ENCODE results near the gene DEPP1.

The DEPP1 gene

GRCh38 chr10:44988957-44989585 is 10.5 kb upstream of the DEPP1 start:
- no peak overlapping the region for H2BK15ac ChIP-seq (replicated peaks; ENCODE audit: low read depth)
- no peak overlapping the region for H2AK5ac ChIP-seq (ENCODE audit: low read length)
- H3K56ac ChIP-seq (ENCODE audit: low read length): no peak overlapping the region
- no peak overlapping the region for H3K4me3 ChIP-seq (ENCODE audit: low read length)
- no CpG with 5 or more reads among the region's 10 CpGs for WGBS (ENCODE audit: extremely low coverage, insufficient coverage, low lambda C conversion rate)
- H4K5ac ChIP-seq (ENCODE audit: low read length): no peak overlapping the region
- H3K79me1 ChIP-seq (ENCODE audit: low read length): no peaks in the 10 kb centered on the region
- no peak overlapping the region for H3K4ac ChIP-seq (ENCODE audit: low read depth, low read length)
- no peaks in the 10 kb centered on the region for H3K27me3 ChIP-seq (ENCODE audit: insufficient read depth, low read length, poor library complexity)
- H3K27ac ChIP-seq (ENCODE audit: low read depth, low read length): no peak overlapping the region
- H3K4me2 ChIP-seq (ENCODE audit: low read length): no peak overlapping the region
- H4K8ac ChIP-seq (ENCODE audit: low read depth, low read length): no peak overlapping the region
- H3K4me1 ChIP-seq (ENCODE audit: control insufficient read depth, low read depth, low read length): peaks cover 4% of the 10 kb centered on the region
- DNase-seq: no peak
- H3K36me3 ChIP-seq (ENCODE audit: control insufficient read depth, insufficient read depth, low read length): no peaks in the 10 kb centered on the region
- no peak overlapping the region for H2BK120ac ChIP-seq (ENCODE audit: low read depth, low read length)
- H3K9ac ChIP-seq (ENCODE audit: low read length): no peak overlapping the region
- no peaks in the 10 kb centered on the region for H3K79me2 ChIP-seq (ENCODE audit: control insufficient read depth, insufficient read depth, low read length)
- H3K18ac ChIP-seq (ENCODE audit: low read length): no peak overlapping the region
- H2BK5ac ChIP-seq (ENCODE audit: low read length): no peak overlapping the region
- H3K23ac ChIP-seq (ENCODE audit: low read length): no peak overlapping the region

GRCh38 chr10:44986670-44987069 is 8.1 kb upstream of the DEPP1 start:
- no peak overlapping the region for H3K23ac ChIP-seq (ENCODE audit: low read length)
- H3K79me2 ChIP-seq (ENCODE audit: control insufficient read depth, insufficient read depth, low read length): no peaks in the 10 kb centered on the region
- DNase-seq: no peak
- H2BK120ac ChIP-seq (ENCODE audit: low read depth, low read length): no peak overlapping the region
- H2BK15ac ChIP-seq (replicated peaks; ENCODE audit: low read depth): no peak overlapping the region
- no peak overlapping the region for H3K18ac ChIP-seq (ENCODE audit: low read length)
- no peak overlapping the region for H3K9ac ChIP-seq (ENCODE audit: low read length)
- no peaks in the 10 kb centered on the region for H3K27me3 ChIP-seq (ENCODE audit: insufficient read depth, low read length, poor library complexity)
- peaks cover 4% of the 10 kb centered on the region for H3K4me1 ChIP-seq (ENCODE audit: control insufficient read depth, low read depth, low read length)
- WGBS (ENCODE audit: extremely low coverage, insufficient coverage, low lambda C conversion rate): no CpG with 5 or more reads among the region's 3 CpGs
- H3K4ac ChIP-seq (ENCODE audit: low read depth, low read length): no peak overlapping the region
- H3K56ac ChIP-seq (ENCODE audit: low read length): no peak overlapping the region
- H3K4me2 ChIP-seq (ENCODE audit: low read length): no peak overlapping the region
- H3K4me3 ChIP-seq (ENCODE audit: low read length): no peak overlapping the region
- no peak overlapping the region for H2BK5ac ChIP-seq (ENCODE audit: low read length)
- no peak overlapping the region for H4K5ac ChIP-seq (ENCODE audit: low read length)
- no peaks in the 10 kb centered on the region for H3K79me1 ChIP-seq (ENCODE audit: low read length)
- no peaks in the 10 kb centered on the region for H3K36me3 ChIP-seq (ENCODE audit: control insufficient read depth, insufficient read depth, low read length)
- H4K8ac ChIP-seq (ENCODE audit: low read depth, low read length): no peak overlapping the region
- no peak overlapping the region for H3K27ac ChIP-seq (ENCODE audit: low read depth, low read length)
- H2AK5ac ChIP-seq (ENCODE audit: low read length): no peak overlapping the region

DNA sequence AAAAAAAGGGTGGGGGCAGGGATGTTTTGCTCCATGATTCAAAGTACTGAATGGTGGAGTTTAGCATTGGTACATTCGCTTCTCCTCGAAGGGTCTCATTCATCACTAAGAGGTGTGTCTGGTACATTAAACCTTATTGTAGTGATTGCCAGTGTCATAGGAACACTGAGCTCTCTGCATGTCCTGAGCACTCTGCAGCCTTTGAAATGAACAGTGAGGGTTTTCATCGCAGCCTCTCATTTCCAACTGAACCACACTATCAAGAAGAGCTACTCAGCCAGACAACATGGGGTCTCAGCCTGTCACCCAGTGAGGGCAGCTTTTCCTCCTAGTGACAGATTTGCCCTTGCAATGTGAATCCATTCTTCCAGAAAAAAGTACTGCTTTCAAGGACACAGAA is 7.6 kb upstream of the DEPP1 start:
- no peak overlapping the region for H3K18ac ChIP-seq (ENCODE audit: low read length)
- no peaks in the 10 kb centered on the region for H3K79me2 ChIP-seq (ENCODE audit: control insufficient read depth, insufficient read depth, low read length)
- H3K36me3 ChIP-seq (ENCODE audit: control insufficient read depth, insufficient read depth, low read length): no peaks in the 10 kb centered on the region
- no peak overlapping the region for H3K4me3 ChIP-seq (ENCODE audit: low read length)
- no CpG with 5 or more reads among the region's 3 CpGs for WGBS (ENCODE audit: extremely low coverage, insufficient coverage, low lambda C conversion rate)
- no peak overlapping the region for H3K56ac ChIP-seq (ENCODE audit: low read length)
- peaks cover 4% of the 10 kb centered on the region for H3K4me1 ChIP-seq (ENCODE audit: control insufficient read depth, low read depth, low read length)
- H3K4me2 ChIP-seq (ENCODE audit: low read length): no peak overlapping the region
- no peak overlapping the region for H4K5ac ChIP-seq (ENCODE audit: low read length)
- H2BK5ac ChIP-seq (ENCODE audit: low read length): no peak overlapping the region
- no peak overlapping the region for H3K9ac ChIP-seq (ENCODE audit: low read length)
- no peak overlapping the region for H3K23ac ChIP-seq (ENCODE audit: low read length)
- H3K27me3 ChIP-seq (ENCODE audit: insufficient read depth, low read length, poor library complexity): no peaks in the 10 kb centered on the region
- no peak for DNase-seq
- H3K79me1 ChIP-seq (ENCODE audit: low read length): no peaks in the 10 kb centered on the region
- no peak overlapping the region for H2BK120ac ChIP-seq (ENCODE audit: low read depth, low read length)
- H2AK5ac ChIP-seq (ENCODE audit: low read length): no peak overlapping the region
- H3K4ac ChIP-seq (ENCODE audit: low read depth, low read length): no peak overlapping the region
- H4K8ac ChIP-seq (ENCODE audit: low read depth, low read length): no peak overlapping the region
- no peak overlapping the region for H2BK15ac ChIP-seq (replicated peaks; ENCODE audit: low read depth)
- no peak overlapping the region for H3K27ac ChIP-seq (ENCODE audit: low read depth, low read length)

DNA sequence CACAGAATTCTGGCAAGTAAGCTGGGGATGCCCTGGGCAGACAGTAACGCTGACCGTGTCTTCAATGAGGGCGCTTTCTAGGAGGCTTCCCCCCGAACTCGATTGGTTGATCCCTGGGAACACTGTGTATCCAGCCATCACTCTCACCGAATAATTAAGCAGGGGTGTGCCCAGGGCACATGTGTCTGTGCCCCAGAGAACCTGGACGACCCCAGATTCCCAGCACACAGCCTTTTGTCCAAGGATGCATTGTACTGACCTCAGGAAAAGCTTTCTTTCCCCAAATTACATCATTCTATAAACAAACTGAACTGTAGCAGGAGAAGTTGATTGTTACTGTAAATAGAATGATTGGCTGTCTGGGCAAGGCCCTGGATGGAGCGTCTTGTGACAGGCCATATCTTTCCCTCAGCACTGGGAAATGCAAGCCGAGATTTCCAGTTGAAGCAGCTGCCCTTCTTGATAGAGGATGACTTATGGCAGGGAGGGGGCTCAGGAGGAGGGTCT is 6.6 kb upstream of the DEPP1 start:
- no peaks in the 10 kb centered on the region for H3K79me2 ChIP-seq (ENCODE audit: control insufficient read depth, insufficient read depth, low read length)
- no peak overlapping the region for H3K23ac ChIP-seq (ENCODE audit: low read length)
- H4K5ac ChIP-seq (ENCODE audit: low read length): no peak overlapping the region
- H3K4me3 ChIP-seq (ENCODE audit: low read length): no peak overlapping the region
- DNase-seq: no peak
- no peak overlapping the region for H3K18ac ChIP-seq (ENCODE audit: low read length)
- no peak overlapping the region for H2BK120ac ChIP-seq (ENCODE audit: low read depth, low read length)
- no peak overlapping the region for H3K4me2 ChIP-seq (ENCODE audit: low read length)
- no peak overlapping the region for H3K56ac ChIP-seq (ENCODE audit: low read length)
- H2BK5ac ChIP-seq (ENCODE audit: low read length): no peak overlapping the region
- H3K27me3 ChIP-seq (ENCODE audit: insufficient read depth, low read length, poor library complexity): no peaks in the 10 kb centered on the region
- no peak overlapping the region for H3K27ac ChIP-seq (ENCODE audit: low read depth, low read length)
- no peak overlapping the region for H2AK5ac ChIP-seq (ENCODE audit: low read length)
- H2BK15ac ChIP-seq (replicated peaks; ENCODE audit: low read depth): no peak overlapping the region
- peaks cover 4% of the 10 kb centered on the region for H3K4me1 ChIP-seq (ENCODE audit: control insufficient read depth, low read depth, low read length)
- H3K36me3 ChIP-seq (ENCODE audit: control insufficient read depth, insufficient read depth, low read length): no peaks in the 10 kb centered on the region
- no peak overlapping the region for H3K4ac ChIP-seq (ENCODE audit: low read depth, low read length)
- H3K9ac ChIP-seq (ENCODE audit: low read length): no peak overlapping the region
- no peaks in the 10 kb centered on the region for H3K79me1 ChIP-seq (ENCODE audit: low read length)
- H4K8ac ChIP-seq (ENCODE audit: low read depth, low read length): no peak overlapping the region
- WGBS (ENCODE audit: extremely low coverage, insufficient coverage, low lambda C conversion rate): no CpG with 5 or more reads among the region's 9 CpGs

DNA sequence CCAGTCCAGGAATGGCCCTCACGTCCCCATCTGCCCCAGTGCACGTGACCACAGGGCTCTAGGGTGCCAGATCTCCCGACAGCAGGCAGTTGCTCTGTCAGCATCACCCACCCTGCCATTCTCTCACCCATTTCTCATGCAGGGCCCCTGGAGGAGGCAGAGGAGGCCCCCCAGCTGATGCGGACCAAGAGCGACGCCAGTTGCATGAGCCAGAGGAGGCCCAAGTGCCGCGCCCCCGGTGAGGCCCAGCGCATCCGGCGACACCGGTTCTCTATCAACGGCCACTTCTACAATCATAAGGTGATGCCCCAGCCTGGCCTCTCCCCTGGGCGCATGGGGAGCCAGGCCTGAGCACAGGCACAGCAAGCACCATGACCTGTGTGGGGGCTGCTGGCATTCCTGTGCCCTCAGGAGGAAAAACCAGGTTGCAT is 6.1 kb upstream of the DEPP1 start:
- no peak overlapping the region for H3K56ac ChIP-seq (ENCODE audit: low read length)
- H3K4ac ChIP-seq (ENCODE audit: low read depth, low read length): no peak overlapping the region
- no peak overlapping the region for H3K18ac ChIP-seq (ENCODE audit: low read length)
- no peaks in the 10 kb centered on the region for H3K36me3 ChIP-seq (ENCODE audit: control insufficient read depth, insufficient read depth, low read length)
- no peaks in the 10 kb centered on the region for H3K27me3 ChIP-seq (ENCODE audit: insufficient read depth, low read length, poor library complexity)
- no peak overlapping the region for H3K4me2 ChIP-seq (ENCODE audit: low read length)
- H3K9ac ChIP-seq (ENCODE audit: low read length): no peak overlapping the region
- no peak overlapping the region for H4K5ac ChIP-seq (ENCODE audit: low read length)
- peaks cover 4% of the 10 kb centered on the region for H3K4me1 ChIP-seq (ENCODE audit: control insufficient read depth, low read depth, low read length)
- no peak overlapping the region for H3K4me3 ChIP-seq (ENCODE audit: low read length)
- H3K27ac ChIP-seq (ENCODE audit: low read depth, low read length): no peak overlapping the region
- no peak overlapping the region for H2AK5ac ChIP-seq (ENCODE audit: low read length)
- H3K23ac ChIP-seq (ENCODE audit: low read length): no peak overlapping the region
- H3K79me2 ChIP-seq (ENCODE audit: control insufficient read depth, insufficient read depth, low read length): no peaks in the 10 kb centered on the region
- H3K79me1 ChIP-seq (ENCODE audit: low read length): no peaks in the 10 kb centered on the region
- no peak overlapping the region for H4K8ac ChIP-seq (ENCODE audit: low read depth, low read length)
- H2BK5ac ChIP-seq (ENCODE audit: low read length): no peak overlapping the region
- H2BK15ac ChIP-seq (replicated peaks; ENCODE audit: low read depth): no peak overlapping the region
- H2BK120ac ChIP-seq (ENCODE audit: low read depth, low read length): no peak overlapping the region
- no peak for DNase-seq
- WGBS (ENCODE audit: extremely low coverage, insufficient coverage, low lambda C conversion rate): no CpG with 5 or more reads among the region's 15 CpGs

DNA sequence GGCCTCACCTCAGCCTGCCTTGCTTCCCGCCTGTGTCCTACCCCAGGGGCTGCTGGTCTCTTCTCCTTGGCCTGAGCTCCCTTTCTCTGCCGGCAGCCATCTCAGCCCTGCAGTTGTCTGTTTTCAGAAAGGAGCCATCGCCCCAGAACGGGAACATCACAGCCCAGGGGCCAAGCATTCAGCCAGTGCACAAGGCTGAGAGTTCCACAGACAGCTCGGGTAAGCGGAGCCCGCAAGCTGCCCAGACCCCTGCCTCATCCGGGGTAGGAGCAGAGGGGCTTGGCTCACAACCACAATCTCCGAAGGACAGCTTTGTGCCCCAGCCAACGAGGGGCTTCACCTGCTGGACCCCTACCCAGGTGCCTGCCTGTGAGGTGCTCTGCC is 5.3 kb upstream of the DEPP1 start:
- H2BK120ac ChIP-seq (ENCODE audit: low read depth, low read length): no peak overlapping the region
- no peak overlapping the region for H2AK5ac ChIP-seq (ENCODE audit: low read length)
- no peak overlapping the region for H3K4ac ChIP-seq (ENCODE audit: low read depth, low read length)
- H3K79me2 ChIP-seq (ENCODE audit: control insufficient read depth, insufficient read depth, low read length): no peaks in the 10 kb centered on the region
- no peak overlapping the region for H2BK15ac ChIP-seq (replicated peaks; ENCODE audit: low read depth)
- no peak overlapping the region for H3K27ac ChIP-seq (ENCODE audit: low read depth, low read length)
- H3K79me1 ChIP-seq (ENCODE audit: low read length): no peaks in the 10 kb centered on the region
- H3K27me3 ChIP-seq (ENCODE audit: insufficient read depth, low read length, poor library complexity): no peaks in the 10 kb centered on the region
- H4K5ac ChIP-seq (ENCODE audit: low read length): no peak overlapping the region
- H3K9ac ChIP-seq (ENCODE audit: low read length): no peak overlapping the region
- no peak overlapping the region for H3K4me3 ChIP-seq (ENCODE audit: low read length)
- no peak overlapping the region for H2BK5ac ChIP-seq (ENCODE audit: low read length)
- WGBS (ENCODE audit: extremely low coverage, insufficient coverage, low lambda C conversion rate): no CpG with 5 or more reads among the region's 10 CpGs
- no peak overlapping the region for H3K23ac ChIP-seq (ENCODE audit: low read length)
- H3K4me1 ChIP-seq (ENCODE audit: control insufficient read depth, low read depth, low read length): peaks cover 8% of the 10 kb centered on the region
- no peaks in the 10 kb centered on the region for H3K36me3 ChIP-seq (ENCODE audit: control insufficient read depth, insufficient read depth, low read length)
- no peak overlapping the region for H3K4me2 ChIP-seq (ENCODE audit: low read length)
- H3K56ac ChIP-seq (ENCODE audit: low read length): no peak overlapping the region
- no peak for DNase-seq
- no peak overlapping the region for H3K18ac ChIP-seq (ENCODE audit: low read length)
- no peak overlapping the region for H4K8ac ChIP-seq (ENCODE audit: low read depth, low read length)

Data from mesendoderm (in vitro differentiated cells).